Measurements from ENCODE around the gene DUSP14. TPM values are rescaled to one million over a fixed set of nuclear protein-coding genes. Genes with fewer than 3 reads are reported as not detected.

DUSP14 gene
- total and polyA plus RNA-seq, 9 of the 15 experiments (the other 6 are each of a cell fraction or from before 2014, with no cell fraction given) = 20.2 to 74.0 (median 31.8) TPM

DNA sequence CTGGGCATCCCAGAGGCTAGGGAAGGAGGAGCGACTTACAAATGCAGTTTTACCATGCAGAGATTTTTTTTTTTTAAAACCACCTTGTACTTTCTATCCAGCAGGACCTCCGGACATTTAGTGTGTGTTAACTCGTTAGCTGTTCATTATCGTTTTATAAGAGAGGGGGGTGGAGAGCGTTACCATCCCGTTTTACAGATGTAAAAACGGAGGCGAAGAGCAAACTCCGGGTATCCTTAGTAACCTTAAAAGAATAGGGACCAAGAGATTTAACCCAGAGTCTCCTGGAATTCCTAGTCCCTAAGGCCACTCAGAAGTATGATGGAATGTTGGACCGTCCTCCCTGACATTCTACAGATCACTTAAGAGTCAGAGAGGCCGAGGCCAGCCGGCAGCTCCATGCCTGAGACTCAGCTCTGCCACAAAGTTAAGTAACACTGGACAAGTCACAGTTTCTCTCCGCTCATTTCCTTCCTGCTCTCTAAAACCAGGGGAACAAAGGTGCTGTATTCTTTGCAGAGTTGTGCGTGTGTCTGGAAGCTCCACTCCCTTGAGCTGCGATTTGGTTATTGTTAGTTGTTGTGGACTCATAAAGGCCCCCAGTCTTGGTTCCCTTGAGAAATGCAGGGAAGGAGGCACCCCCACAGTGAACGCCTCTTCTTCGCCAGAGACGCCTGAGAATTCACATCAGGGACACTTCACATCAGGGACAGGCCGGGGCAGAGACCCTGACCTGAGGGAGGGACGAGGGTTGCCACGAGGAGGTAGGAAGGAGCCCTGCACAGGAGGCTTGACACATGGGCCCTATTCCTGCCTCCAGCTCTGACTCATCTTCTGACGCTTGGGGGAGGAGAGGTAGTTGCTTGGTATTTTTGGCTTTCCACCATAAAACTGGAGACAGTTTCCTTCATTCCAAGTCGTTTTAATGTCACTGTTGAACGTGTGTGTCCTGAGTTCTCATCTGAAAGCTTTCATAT lies 1.2 kb downstream of the DUSP14 start (continued):
- TF ChIP-seq, protein P1, sequence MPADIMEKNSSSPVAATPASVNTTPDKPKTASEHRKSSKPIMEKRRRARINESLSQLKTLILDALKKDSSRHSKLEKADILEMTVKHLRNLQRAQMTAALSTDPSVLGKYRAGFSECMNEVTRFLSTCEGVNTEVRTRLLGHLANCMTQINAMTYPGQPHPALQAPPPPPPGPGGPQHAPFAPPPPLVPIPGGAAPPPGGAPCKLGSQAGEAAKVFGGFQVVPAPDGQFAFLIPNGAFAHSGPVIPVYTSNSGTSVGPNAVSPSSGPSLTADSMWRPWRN (IDR thresholded peaks at IDR 0.05; ENCODE audit: low read depth) = no peak
- TF ChIP-seq CTBP1 (IDR thresholded peaks at IDR 0.05; ENCODE audit: borderline replicate concordance) = peak; percentile 57
- TF ChIP-seq CBX3 (IDR thresholded peaks at IDR 0.05; ENCODE audit: borderline replicate concordance in 1 of 2, low read length in 2 of 2) = peak in 1 of 2 experiments; percentile 58; a peak in 1 of 3 replicates
- TF ChIP-seq BCOR (IDR thresholded peaks at IDR 0.05) = peak; percentile 76
- no peak for TF ChIP-seq SNRNP70 (optimal IDR thresholded peaks at IDR 0.05; ENCODE audit: low read depth, low read length)
- no peak for TF ChIP-seq ZBTB49 (CRISPR knock-in tag; IDR thresholded peaks at IDR 0.05; ENCODE audit: borderline replicate concordance)
- TF ChIP-seq ZNF507 (tag; conservative IDR thresholded peaks at IDR 0.05) = no peak
- no peak for TF ChIP-seq SIRT6 (IDR thresholded peaks at IDR 0.05; ENCODE audit: low read depth, low read length)
- no peak for TF ChIP-seq SNIP1 (IDR thresholded peaks at IDR 0.05; ENCODE audit: low read depth)
- peak; percentile 86; the same call in 1 of the 2 replicates for TF ChIP-seq JUN (IDR thresholded peaks at IDR 0.05; ENCODE audit: borderline replicate concordance, low read depth, low read length)
- TF ChIP-seq JUN (CRISPR knock-in tag; IDR thresholded peaks at IDR 0.05; ENCODE audit: borderline replicate concordance) = no peak
- TF ChIP-seq TEAD1 (CRISPR knock-in tag; IDR thresholded peaks at IDR 0.05) = peak in 1 of 2 experiments; percentile 40; a peak in 1 of 4 replicates
- no peak; a peak in 1 of 4 replicates for TF ChIP-seq MAZ (CRISPR knock-in tag; conservative IDR thresholded peaks at IDR 0.05 in 1 of 2, IDR thresholded peaks at IDR 0.05 in 1 of 2)
- peak; percentile 79 for TF ChIP-seq MXI1 (IDR thresholded peaks at IDR 0.05; ENCODE audit: low read depth, low read length)
- TF ChIP-seq SIN3B (IDR thresholded peaks at IDR 0.05; ENCODE audit: low read depth) = no peak
- peak; percentile 62 for TF ChIP-seq ZBTB7A (IDR thresholded peaks at IDR 0.05; ENCODE audit: borderline replicate concordance, control insufficient read depth, low read depth, low read length)
- no peak for TF ChIP-seq CEBPZ (IDR thresholded peaks at IDR 0.05; ENCODE audit: borderline replicate concordance, low read depth, low read length)
- TF ChIP-seq, protein P2, sequence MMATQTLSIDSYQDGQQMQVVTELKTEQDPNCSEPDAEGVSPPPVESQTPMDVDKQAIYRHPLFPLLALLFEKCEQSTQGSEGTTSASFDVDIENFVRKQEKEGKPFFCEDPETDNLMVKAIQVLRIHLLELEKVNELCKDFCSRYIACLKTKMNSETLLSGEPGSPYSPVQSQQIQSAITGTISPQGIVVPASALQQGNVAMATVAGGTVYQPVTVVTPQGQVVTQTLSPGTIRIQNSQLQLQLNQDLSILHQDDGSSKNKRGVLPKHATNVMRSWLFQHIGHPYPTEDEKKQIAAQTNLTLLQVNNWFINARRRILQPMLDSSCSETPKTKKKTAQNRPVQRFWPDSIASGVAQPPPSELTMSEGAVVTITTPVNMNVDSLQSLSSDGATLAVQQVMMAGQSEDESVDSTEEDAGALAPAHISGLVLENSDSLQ (IDR thresholded peaks at IDR 0.05) = 0 out of 2 replicates have a peak, but pooled peaks have one; percentile 20
- TF ChIP-seq CHD1 (IDR thresholded peaks at IDR 0.05; ENCODE audit: low read length) = no peak
